ENCODE data around the gene HEPHL1.

HEPHL1 gene

GRCh38 chr11:94066901-94067429, 45.8 kb downstream of the HEPHL1 start:
- Histone ChIP-seq H3K36me3 (ENCODE audit: insufficient read depth, low read length) (no peaks in the 10 kb centered on the region), H3K9me3 (ENCODE audit: low read length) (no peaks in the 10 kb centered on the region), H3K79me2 (ENCODE audit: insufficient read depth, low read length) (no peaks in the 10 kb centered on the region), H3K27me3 (ENCODE audit: insufficient read depth, low read length) (no peaks in the 10 kb centered on the region), H3K9me2 (ENCODE audit: low read depth, low read length) (no peaks in the 10 kb centered on the region), H2AFZ (ENCODE audit: low read length) (no peak overlapping the region), H3K9ac (ENCODE audit: low read length) (no peak overlapping the region), H4K20me1 (ENCODE audit: insufficient read depth, low read length) (no peaks in the 10 kb centered on the region), H3K4me1 (ENCODE audit: insufficient read depth, low read length, severe bottlenecking) (no peaks in the 10 kb centered on the region), H3K27ac (ENCODE audit: low read depth, low read length, poor library complexity, severe bottlenecking) (no peak overlapping the region), H3F3A (ENCODE audit: insufficient read depth, low read length) (no peaks in the 10 kb centered on the region), H3K4me3 (ENCODE audit: low read depth, low read length, poor library complexity, severe bottlenecking) (no peak overlapping the region), H3K4me2 (ENCODE audit: low read length) (no peak overlapping the region)
- no peak for TF ChIP-seq EZH2 (IDR thresholded peaks at IDR 0.05; ENCODE audit: borderline replicate concordance, low read length)
- TF ChIP-seq, protein P1, sequence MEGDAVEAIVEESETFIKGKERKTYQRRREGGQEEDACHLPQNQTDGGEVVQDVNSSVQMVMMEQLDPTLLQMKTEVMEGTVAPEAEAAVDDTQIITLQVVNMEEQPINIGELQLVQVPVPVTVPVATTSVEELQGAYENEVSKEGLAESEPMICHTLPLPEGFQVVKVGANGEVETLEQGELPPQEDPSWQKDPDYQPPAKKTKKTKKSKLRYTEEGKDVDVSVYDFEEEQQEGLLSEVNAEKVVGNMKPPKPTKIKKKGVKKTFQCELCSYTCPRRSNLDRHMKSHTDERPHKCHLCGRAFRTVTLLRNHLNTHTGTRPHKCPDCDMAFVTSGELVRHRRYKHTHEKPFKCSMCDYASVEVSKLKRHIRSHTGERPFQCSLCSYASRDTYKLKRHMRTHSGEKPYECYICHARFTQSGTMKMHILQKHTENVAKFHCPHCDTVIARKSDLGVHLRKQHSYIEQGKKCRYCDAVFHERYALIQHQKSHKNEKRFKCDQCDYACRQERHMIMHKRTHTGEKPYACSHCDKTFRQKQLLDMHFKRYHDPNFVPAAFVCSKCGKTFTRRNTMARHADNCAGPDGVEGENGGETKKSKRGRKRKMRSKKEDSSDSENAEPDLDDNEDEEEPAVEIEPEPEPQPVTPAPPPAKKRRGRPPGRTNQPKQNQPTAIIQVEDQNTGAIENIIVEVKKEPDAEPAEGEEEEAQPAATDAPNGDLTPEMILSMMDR (IDR thresholded peaks at IDR 0.05; ENCODE audit: low read length) = no peak

DNA sequence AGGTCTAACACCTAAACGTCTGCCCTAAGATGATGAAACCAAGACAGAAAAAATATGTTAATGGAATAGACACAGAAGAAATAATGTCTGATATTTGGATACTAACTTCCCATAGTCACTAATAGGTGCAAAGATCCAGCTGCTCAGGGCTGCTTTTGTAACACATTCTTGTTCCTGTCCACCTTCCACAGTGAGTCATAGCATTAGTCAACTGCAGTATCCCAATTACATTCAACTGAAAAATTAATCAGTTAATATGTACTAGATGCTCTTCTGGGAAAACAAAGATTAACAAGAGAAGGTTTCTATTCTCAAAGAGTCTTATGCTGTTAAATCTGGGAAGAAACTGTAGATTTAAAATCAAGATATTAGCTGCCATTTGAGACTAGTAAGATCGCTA, 47.6 kb downstream of the HEPHL1 start:
- H3K9ac ChIP-seq (ENCODE audit: low read length) = no peak overlapping the region
- no peaks in the 10 kb centered on the region for H3K9me2 ChIP-seq (ENCODE audit: low read depth, low read length)
- no peaks in the 10 kb centered on the region for H4K20me1 ChIP-seq (ENCODE audit: insufficient read depth, low read length)
- H3K36me3 ChIP-seq (ENCODE audit: insufficient read depth, low read length) = no peaks in the 10 kb centered on the region
- no peak for TF ChIP-seq EZH2 (IDR thresholded peaks at IDR 0.05; ENCODE audit: borderline replicate concordance, low read length)
- TF ChIP-seq, protein P1 (IDR thresholded peaks at IDR 0.05; ENCODE audit: low read length) = no peak
- no peaks in the 10 kb centered on the region for H3K4me1 ChIP-seq (ENCODE audit: insufficient read depth, low read length, severe bottlenecking)
- no peaks in the 10 kb centered on the region for H3K79me2 ChIP-seq (ENCODE audit: insufficient read depth, low read length)
- H2AFZ ChIP-seq (ENCODE audit: low read length) = no peak overlapping the region
- H3K4me2 ChIP-seq (ENCODE audit: low read length) = no peak overlapping the region
- H3K27me3 ChIP-seq (ENCODE audit: insufficient read depth, low read length) = no peaks in the 10 kb centered on the region
- H3K4me3 ChIP-seq (ENCODE audit: low read depth, low read length, poor library complexity, severe bottlenecking) = no peak overlapping the region
- no peak overlapping the region for H3K27ac ChIP-seq (ENCODE audit: low read depth, low read length, poor library complexity, severe bottlenecking)
- H3K9me3 ChIP-seq (ENCODE audit: low read length) = no peaks in the 10 kb centered on the region
- H3F3A ChIP-seq (ENCODE audit: insufficient read depth, low read length) = no peaks in the 10 kb centered on the region

DNA sequence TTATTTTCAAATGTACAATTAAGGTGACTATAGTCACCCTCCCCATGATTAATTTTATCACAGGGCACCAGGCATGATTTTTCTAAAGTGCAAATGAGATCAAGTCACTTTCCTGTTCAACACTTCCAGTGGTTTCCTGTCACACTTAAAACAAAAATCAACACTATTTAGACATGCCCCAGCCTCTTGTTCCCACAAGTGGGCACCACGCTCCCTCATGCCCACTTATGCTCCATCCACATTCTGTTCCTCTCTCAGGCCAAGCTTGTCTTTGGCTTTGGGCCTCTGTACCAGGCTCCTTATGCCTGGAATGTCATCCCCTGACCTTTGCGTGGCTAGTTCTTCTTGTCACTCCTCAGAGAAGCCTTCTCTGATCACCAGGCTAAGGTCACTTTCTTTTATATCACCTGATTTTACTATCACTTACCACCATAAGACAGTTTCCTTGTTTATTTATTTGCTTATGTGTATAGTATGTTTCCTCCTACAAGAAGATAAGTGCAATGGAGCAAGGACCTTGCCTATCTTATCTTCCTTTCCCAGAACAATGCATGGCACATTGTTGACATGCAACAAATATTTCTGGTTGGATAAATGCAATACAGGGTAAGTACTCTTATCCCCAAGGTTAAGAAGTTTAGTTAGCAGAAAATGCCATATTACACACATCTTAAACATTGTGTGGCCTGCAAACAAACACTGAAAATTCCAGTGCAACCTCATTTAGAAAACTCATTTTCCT, 56.6 kb downstream of the HEPHL1 start:
- H3K4me3 ChIP-seq (ENCODE audit: low read depth, low read length, poor library complexity, severe bottlenecking) = no peak overlapping the region
- no peaks in the 10 kb centered on the region for H3K9me3 ChIP-seq (ENCODE audit: low read length)
- H2AFZ ChIP-seq (ENCODE audit: low read length) = no peak overlapping the region
- H3K9ac ChIP-seq (ENCODE audit: low read length) = no peak overlapping the region
- no peaks in the 10 kb centered on the region for H3F3A ChIP-seq (ENCODE audit: insufficient read depth, low read length)
- H3K9me2 ChIP-seq (ENCODE audit: low read depth, low read length) = no peaks in the 10 kb centered on the region
- no peaks in the 10 kb centered on the region for H3K79me2 ChIP-seq (ENCODE audit: insufficient read depth, low read length)
- H3K27ac ChIP-seq (ENCODE audit: low read depth, low read length, poor library complexity, severe bottlenecking) = no peak overlapping the region
- no peaks in the 10 kb centered on the region for H3K27me3 ChIP-seq (ENCODE audit: insufficient read depth, low read length)
- no peaks in the 10 kb centered on the region for H4K20me1 ChIP-seq (ENCODE audit: insufficient read depth, low read length)
- TF ChIP-seq EZH2 (IDR thresholded peaks at IDR 0.05; ENCODE audit: borderline replicate concordance, low read length) = no peak
- TF ChIP-seq, protein P1 (IDR thresholded peaks at IDR 0.05; ENCODE audit: low read length) = no peak
- no peak overlapping the region for H3K4me2 ChIP-seq (ENCODE audit: low read length)
- H3K4me1 ChIP-seq (ENCODE audit: insufficient read depth, low read length, severe bottlenecking) = no peaks in the 10 kb centered on the region
- H3K36me3 ChIP-seq (ENCODE audit: insufficient read depth, low read length) = no peaks in the 10 kb centered on the region

All from OCI-LY1 (cell line).